Activated CD8-positive, alpha-beta T cell treated with anti-CD3 and anti-CD28 coated beads, Interleukin-2, amount 10 ng/mL, durations not matched to agents 7 days and 5 days (primary cell): Measurements from ENCODE around the gene VHLL. TPM values are rescaled to one million over a fixed set of nuclear protein-coding genes. Genes with fewer than 3 reads are reported as not detected.

Experiments used
- ATAC-seq: fragments of 150-1000 bp; cut with Tn5 transposase; one replicate; pipeline ENCODE4 v1.10.0; 2021; ENCODE audit warnings: moderate library complexity
- CTCF ChIA-PET: fragments of 350-600 bp; sonication (Branson Sonifier 250); formaldehyde crosslinking; loops from one replicate; lab custom pipeline; 2021; ENCODE audit warnings: antibody characterized with exemption; lab: Charles Lee
- POLR2A ChIA-PET: fragments of 350-600 bp; sonication (Branson Sonifier 250); formaldehyde crosslinking; loops from one replicate; lab custom pipeline; 2021; ENCODE audit warnings: antibody characterized with exemption; lab: Charles Lee
- DNase-seq: peaks from one replicate; pipeline ENCODE4 v3.0.0-alpha.2; 2020
- H3K27ac Mint-ChIP-seq: one replicate; pipeline ENCODE4 v1.8.0; 2021; ENCODE audit warnings: mild to moderate bottlenecking, mixed read lengths
- H3K27me3 Mint-ChIP-seq: one replicate; pipeline ENCODE4 v1.8.0; 2021; ENCODE audit warnings: low read depth, mixed read lengths
- H3K36me3 Mint-ChIP-seq: one replicate; pipeline ENCODE4 v1.8.0; 2021; ENCODE audit warnings: low read depth, mixed read lengths
- H3K4me1 Mint-ChIP-seq: one replicate; pipeline ENCODE4 v1.8.0; 2021; ENCODE audit warnings: low read depth, mixed read lengths
- H3K4me3 Mint-ChIP-seq: one replicate; pipeline ENCODE4 v1.8.0; 2021; ENCODE audit warnings: mild to moderate bottlenecking, mixed read lengths
- H3K9me3 Mint-ChIP-seq: one replicate; pipeline ENCODE4 v1.8.0; 2022; ENCODE audit warnings: mixed read lengths; ENCODE audit not compliant: insufficient read depth
- total RNA-seq, 2 experiments: library from RNA; stranded (reverse); gene quantifications; one replicate each; pipeline ENCODE4 v1.2.3, GENCODE V29; 2021

The VHLL gene
- total RNA-seq, 2 experiments from 2014 or later = not detected

DNA sequence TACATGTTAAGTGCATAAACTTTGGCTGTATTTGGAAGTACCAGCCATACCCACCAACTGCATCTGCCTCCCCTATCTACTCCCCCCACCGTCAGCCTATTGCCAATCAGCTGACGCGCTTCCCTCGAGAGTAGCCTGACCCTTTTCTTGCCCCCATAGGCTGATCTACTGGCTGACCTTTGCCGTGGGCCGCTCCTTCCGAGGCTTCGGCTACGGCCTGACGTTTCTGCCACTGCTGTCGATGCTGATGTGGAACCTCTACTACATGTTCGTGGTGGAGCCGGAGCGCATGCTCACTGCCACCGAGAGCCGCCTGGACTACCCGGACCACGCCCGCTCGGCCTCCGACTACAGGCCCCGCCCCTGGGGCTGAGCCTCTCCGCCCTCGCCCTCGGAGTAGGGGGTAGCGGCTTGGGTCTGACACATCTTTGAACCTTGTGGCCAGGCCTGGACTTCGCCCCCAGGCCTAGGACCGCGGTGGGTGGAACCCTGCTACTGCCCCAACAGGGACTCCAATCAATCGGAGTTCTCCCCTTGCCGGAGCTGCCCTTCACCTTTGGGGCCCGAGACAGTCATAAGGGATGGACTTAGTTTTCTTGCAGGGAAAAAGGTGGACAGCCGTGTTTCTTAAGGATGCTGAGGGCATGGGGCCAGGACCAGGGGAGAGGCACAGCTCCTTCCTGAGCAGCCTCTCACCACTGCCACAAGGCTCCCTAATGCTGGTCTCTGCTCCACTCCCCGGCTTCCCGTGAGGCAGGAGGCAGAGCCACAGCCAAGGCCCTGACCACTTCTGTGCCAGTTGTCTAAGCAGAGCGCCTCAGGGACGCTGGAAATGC is 7.7 kb downstream of the VHLL start:
- POLR2A ChIA-PET = no interaction called here
- H3K4me1 Mint-ChIP-seq = peaks cover 19% of the 10 kb centered on the region
- no peak overlapping the region for H3K4me3 Mint-ChIP-seq

GRCh38 chr1:156289857-156290256 is 9.2 kb downstream of the VHLL start:
- ChIA-PET POLR2A (no interaction called here), CTCF (no interaction called here)
- Mint-ChIP-seq H3K4me3 (no peak overlapping the region), H3K9me3 (no peaks in the 10 kb centered on the region), H3K27ac (no peak overlapping the region), H3K27me3 (no peaks in the 10 kb centered on the region), H3K36me3 (peaks cover 17% of the 10 kb centered on the region), H3K4me1 (peaks cover 10% of the 10 kb centered on the region)
- ATAC-seq = no peak
- DNase-seq = no peak

More for the DNA sequence above, 7.7 kb downstream of the VHLL start:
- no peaks in the 10 kb centered on the region for H3K9me3 Mint-ChIP-seq
- peak overlapping the region; percentile 19 for H3K27ac Mint-ChIP-seq
- H3K27me3 Mint-ChIP-seq = no peaks in the 10 kb centered on the region
- no peak for DNase-seq
- ATAC-seq = no peak
- peaks cover 13% of the 10 kb centered on the region for H3K36me3 Mint-ChIP-seq
- CTCF ChIA-PET = no interaction called here

- H3K4me3 Mint-ChIP-seq = no peak overlapping the region
- peaks cover 18% of the 10 kb centered on the region for H3K36me3 Mint-ChIP-seq
- no peaks in the 10 kb centered on the region for H3K9me3 Mint-ChIP-seq
- CTCF ChIA-PET = interaction anchor here (1.6 kb wide), 1 partner anchor 140 kb away, joined by 3 read pairs; no protein-coding TSS in a partner anchor
- DNase-seq = no peak
- H3K27ac Mint-ChIP-seq = no peak overlapping the region
- no peak for ATAC-seq
- H3K27me3 Mint-ChIP-seq = no peaks in the 10 kb centered on the region
- H3K4me1 Mint-ChIP-seq = peaks cover 25% of the 10 kb centered on the region
- POLR2A ChIA-PET = no interaction called here
Measured at GRCh38 chr1:156286061-156286460, 13.0 kb downstream of the VHLL start.

DNA sequence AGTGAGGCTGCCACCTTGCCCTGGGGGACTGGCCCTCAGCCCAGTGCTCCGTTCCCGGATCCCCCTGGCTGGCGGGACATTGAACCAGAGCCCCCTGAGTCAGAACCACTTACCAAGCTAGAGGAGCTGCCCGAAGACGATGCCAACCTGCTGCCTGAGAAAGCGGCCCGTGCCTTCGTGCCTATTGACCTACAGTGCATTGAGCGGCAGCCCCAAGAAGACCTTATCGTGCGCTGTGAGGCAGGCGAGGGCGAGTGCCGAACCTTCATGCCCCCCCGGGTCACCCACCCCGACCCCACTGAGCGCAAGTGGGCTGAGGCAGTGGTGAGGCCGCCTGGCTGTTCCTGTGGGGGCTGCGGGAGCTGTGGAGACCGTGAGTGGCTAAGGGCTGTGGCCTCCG is 13.7 kb downstream of the VHLL start:
- peaks cover 31% of the 10 kb centered on the region for H3K4me1 Mint-ChIP-seq
- H3K9me3 Mint-ChIP-seq = no peaks in the 10 kb centered on the region
- ATAC-seq (no peak), DNase-seq (no peak)
- no peak overlapping the region for H3K27ac Mint-ChIP-seq
- no peaks in the 10 kb centered on the region for H3K27me3 Mint-ChIP-seq
- H3K36me3 Mint-ChIP-seq = peaks cover 18% of the 10 kb centered on the region
- ChIA-PET POLR2A (no interaction called here), CTCF (interaction anchor here (1.6 kb wide), 1 partner anchor 140 kb away, joined by 3 read pairs; no protein-coding TSS in a partner anchor)
- no peak overlapping the region for H3K4me3 Mint-ChIP-seq

- ChIA-PET POLR2A (interaction anchor here (0.8 kb wide), 1 partner anchor 53 kb away, joined by 3 read pairs; the partner anchor contains the start of gene CCT3), CTCF (interaction anchor here (1.1 kb wide), 1 partner anchor 11 kb away, joined by 3 read pairs; the partner anchor contains the start of gene GLMP)
- DNase-seq (no peak), ATAC-seq (no peak)
- H3K27me3 Mint-ChIP-seq = no peaks in the 10 kb centered on the region
- H3K4me3 Mint-ChIP-seq = no peak overlapping the region
- peaks cover 37% of the 10 kb centered on the region for H3K4me1 Mint-ChIP-seq
- H3K36me3 Mint-ChIP-seq = peaks cover 22% of the 10 kb centered on the region
- H3K9me3 Mint-ChIP-seq = no peaks in the 10 kb centered on the region
- H3K27ac Mint-ChIP-seq = no peak overlapping the region
Measured at GRCh38 chr1:156284757-156285156, 14.3 kb downstream of the VHLL start.

GRCh38 chr1:156284112-156284511 is 15.0 kb downstream of the VHLL start, which contains the start of gene TMEM79:
TMEM79 (plus strand) TSS chr1:156284325; CDS start chr1:156285227, 902 bp downstream.
- DNase-seq = no peak
- Mint-ChIP-seq H3K27me3 (no peaks in the 10 kb centered on the region), H3K36me3 (peaks cover 21% of the 10 kb centered on the region), H3K27ac (peak within 1 kb of the TSS; percentile 87), H3K9me3 (no peaks in the 10 kb centered on the region), H3K4me1 (peaks cover 40% of the 10 kb centered on the region), H3K4me3 (peak within 1 kb of the TSS; percentile 90)
- ATAC-seq = no peak
- ChIA-PET POLR2A (interaction anchor here (0.8 to 3.5 kb wide), 4 partner anchors 10 to 130 kb away, joined by 3 to 25 read pairs (median 12); partner anchors contain the start of genes CCT3, GLMP and PMF1), CTCF (interaction anchor here (1.1 to 2.9 kb wide), 9 partner anchors 12 to 422 kb away, joined by 3 to 14 read pairs (median 3); partner anchors contain the start of gene GLMP)

GRCh38 chr1:156283521-156283920 is 15.6 kb downstream of the VHLL start:
- DNase-seq (no peak), ATAC-seq (no peak)
- Mint-ChIP-seq H3K27ac (peak overlapping the region; percentile 87), H3K27me3 (no peaks in the 10 kb centered on the region), H3K36me3 (peaks cover 20% of the 10 kb centered on the region), H3K9me3 (no peaks in the 10 kb centered on the region), H3K4me1 (peaks cover 40% of the 10 kb centered on the region), H3K4me3 (peak overlapping the region; percentile 90)
- ChIA-PET CTCF (interaction anchor here (0.9 to 4.5 kb wide), 19 partner anchors 11 to 422 kb away, joined by 3 to 29 read pairs (median 4); partner anchors contain the start of gene GLMP), POLR2A (interaction anchor here (0.9 to 3.5 kb wide), 13 partner anchors 11 to 218 kb away, joined by 3 to 25 read pairs (median 7); partner anchors contain the start of genes GLMP, MEF2D and PMF1)

DNA sequence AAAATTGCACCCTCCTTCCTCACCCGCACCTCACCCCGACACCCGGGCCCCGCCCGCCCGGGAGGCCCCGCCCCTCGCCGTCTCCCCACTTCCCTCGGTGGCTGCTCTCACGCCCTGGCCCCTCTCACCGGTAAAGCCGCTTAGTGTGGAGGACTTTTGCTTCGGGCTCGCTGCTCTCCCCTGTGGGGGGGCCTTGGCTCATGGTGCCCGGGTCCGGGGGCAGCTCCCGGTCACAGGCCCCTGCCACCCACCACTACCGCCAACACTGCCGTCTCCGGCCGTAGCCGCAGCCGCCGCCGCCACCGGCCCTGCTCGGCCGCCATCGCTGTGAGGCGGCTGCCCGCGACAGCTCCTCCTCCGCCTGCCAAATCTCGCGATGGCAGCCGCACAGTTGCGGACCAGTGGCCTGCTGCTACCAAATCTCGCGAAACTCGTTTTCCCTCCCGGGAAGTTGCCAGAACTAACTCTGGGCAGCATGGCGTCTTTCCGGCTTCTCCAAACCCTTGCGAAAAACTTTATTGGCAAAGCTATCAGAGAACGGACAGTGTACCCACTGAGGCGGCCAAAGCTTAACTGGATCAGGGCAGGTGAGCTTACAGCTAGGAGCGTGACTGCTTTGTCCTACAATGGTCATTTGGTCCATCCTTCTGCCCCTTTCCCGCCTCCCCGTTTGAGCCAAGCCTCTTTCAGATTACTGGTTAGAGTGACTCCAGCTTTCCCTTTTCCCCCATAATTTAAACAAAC is 16.5 kb downstream of the VHLL start, which contains the start of gene SMG5:
Gene SMG5, minus strand, starts transcription at position 347 of the 744 bp plus-strand sequence. Its CDS starts 145 bp downstream, at position 202.
- no peaks in the 10 kb centered on the region for H3K27me3 Mint-ChIP-seq
- peak within 1 kb of the TSS; percentile 90 for H3K4me3 Mint-ChIP-seq
- DNase-seq = peak; percentile 98
- ChIA-PET CTCF (interaction anchor here (0.7 to 4.5 kb wide), 23 partner anchors 12 to 423 kb away, joined by 3 to 29 read pairs (median 4); partner anchors contain the start of genes PMF1 and SLC25A44), POLR2A (interaction anchor here (0.8 to 3.5 kb wide), 27 partner anchors 9 to 219 kb away, joined by 3 to 25 read pairs (median 5); partner anchors contain the start of genes CCT3, GLMP, MEF2D and PMF1)
- H3K4me1 Mint-ChIP-seq = peaks cover 40% of the 10 kb centered on the region
- ATAC-seq = peak; percentile 94
- H3K27ac Mint-ChIP-seq = peak within 1 kb of the TSS; percentile 87
- peaks cover 29% of the 10 kb centered on the region for H3K36me3 Mint-ChIP-seq
- no peaks in the 10 kb centered on the region for H3K9me3 Mint-ChIP-seq

DNA sequence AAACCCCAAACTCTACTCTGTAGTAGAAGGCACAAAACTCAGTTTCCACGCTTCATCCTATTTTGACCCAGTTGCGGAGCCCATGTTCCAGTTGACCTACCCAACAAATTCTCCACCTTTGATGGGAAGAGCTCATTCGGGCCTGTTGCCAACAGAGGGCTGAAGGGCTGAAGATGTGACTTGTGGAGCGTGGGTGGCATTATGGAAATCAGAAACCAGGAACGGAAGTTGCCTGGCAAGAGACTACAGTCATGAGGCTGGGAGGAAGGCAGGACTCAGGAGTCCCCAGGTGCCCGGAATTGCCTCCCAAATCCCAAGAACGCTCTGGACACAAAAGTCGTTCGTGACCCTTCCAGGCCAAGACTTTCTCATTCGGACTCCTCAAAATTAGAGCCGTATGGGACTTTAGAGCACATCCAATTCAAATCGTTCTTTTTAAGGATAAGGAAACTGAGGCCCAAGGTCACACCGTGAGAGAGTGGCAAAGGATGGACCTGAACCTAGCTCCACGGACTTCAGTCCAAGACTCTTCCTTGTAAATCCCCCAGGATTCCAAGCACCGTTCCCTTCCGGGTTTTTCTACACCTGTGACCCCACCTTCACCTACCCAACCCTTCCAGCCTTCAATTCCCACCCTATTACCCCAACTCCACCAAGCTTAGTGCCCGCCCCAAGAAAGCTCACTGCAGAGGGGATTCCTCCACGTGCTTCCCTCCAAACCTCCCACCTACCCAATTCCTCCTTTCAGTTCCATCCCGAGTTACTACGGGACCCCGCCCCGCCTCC is 17.2 kb downstream of the VHLL start:
- H3K36me3 Mint-ChIP-seq = peaks cover 33% of the 10 kb centered on the region
- peak overlapping the region; percentile 90 for H3K4me3 Mint-ChIP-seq
- H3K27me3 Mint-ChIP-seq = no peaks in the 10 kb centered on the region
- peaks cover 40% of the 10 kb centered on the region for H3K4me1 Mint-ChIP-seq
- POLR2A ChIA-PET = interaction anchor here (0.8 to 3.5 kb wide), 27 partner anchors 8 to 219 kb away, joined by 3 to 25 read pairs (median 5); partner anchors contain the start of genes CCT3, GLMP, MEF2D and PMF1
- peak overlapping the region; percentile 87 for H3K27ac Mint-ChIP-seq
- CTCF ChIA-PET = interaction anchor here (0.8 to 4.5 kb wide), 19 partner anchors 10 to 216 kb away, joined by 3 to 29 read pairs (median 5); partner anchors contain the start of genes PMF1 and SLC25A44
- DNase-seq = peak; percentile 32
- no peak for ATAC-seq
- H3K9me3 Mint-ChIP-seq = no peaks in the 10 kb centered on the region

- Mint-ChIP-seq H3K4me3 (peak overlapping the region; percentile 90), H3K4me1 (peaks cover 38% of the 10 kb centered on the region), H3K27me3 (no peaks in the 10 kb centered on the region), H3K9me3 (no peaks in the 10 kb centered on the region), H3K36me3 (peaks cover 34% of the 10 kb centered on the region), H3K27ac (peak overlapping the region; percentile 87)
- DNase-seq (peak; percentile 63), ATAC-seq (peak; percentile 38)
- ChIA-PET POLR2A (interaction anchor here (1.0 to 3.5 kb wide), 12 partner anchors 10 to 220 kb away, joined by 3 to 25 read pairs (median 6); partner anchors contain the start of genes CCT3, GLMP, MEF2D and PMF1), CTCF (interaction anchor here (0.8 to 4.5 kb wide), 15 partner anchors 9 to 229 kb away, joined by 3 to 29 read pairs (median 8); partner anchors contain the start of genes PMF1 and SLC25A44)
Measured at GRCh38 chr1:156281281-156281680, 17.8 kb downstream of the VHLL start.
